ENCODE results near the gene FTL. TPM values are rescaled to one million over a fixed set of nuclear protein-coding genes. Genes with fewer than 3 reads are reported as not detected.

FTL gene
- total RNA-seq, 1 experiment from 2014 or later, result 5,979 TPM

Small RNA genes within 50 kb of the gene (small RNA-seq; reads per million reads assigned to genes)
- gene AC026803.1, result not detected
- gene MIR6798, result not detected

Other genes with a start within 250 kb of the FTL start
- gene MAMSTR, start 245.6 kb upstream of the FTL start, total RNA-seq (2014; rRNA removed; shearing (Covaris generic)), result 0.73 and 0.84 TPM in 2 replicates
- gene RASIP1, start 224.7 kb upstream of the FTL start, total RNA-seq (2014; rRNA removed; shearing (Covaris generic)), result 0.34 and 0.61 TPM in 2 replicates
- gene IZUMO1, start 218.4 kb upstream of the FTL start, total RNA-seq (2014; rRNA removed; shearing (Covaris generic)), result 0.05 and 0.58 TPM in 2 replicates
- gene FUT1, start 212.7 kb upstream of the FTL start, total RNA-seq (2014; rRNA removed; shearing (Covaris generic)), result 4.6 and 6.3 TPM in 2 replicates
- gene FGF21, start 209.8 kb upstream of the FTL start, total RNA-seq (2014; rRNA removed; shearing (Covaris generic)), result not detected in 2 replicates
- gene BCAT2, start 154.3 kb upstream of the FTL start, total RNA-seq (2014; rRNA removed; shearing (Covaris generic)), result 62.8 and 65.7 TPM in 2 replicates
- not detected in 2 replicates for gene HSD17B14, start 128.8 kb upstream of the FTL start, total RNA-seq (2014; rRNA removed; shearing (Covaris generic))
- 3.9 and 5.4 TPM in 2 replicates for gene PLEKHA4, start 96.7 kb upstream of the FTL start, total RNA-seq (2014; rRNA removed; shearing (Covaris generic))
- gene PPP1R15A, start 92.9 kb upstream of the FTL start, total RNA-seq (2014; rRNA removed; shearing (Covaris generic)), result 152 and 165 TPM in 2 replicates
- gene TULP2, start 66.6 kb upstream of the FTL start, total RNA-seq (2014; rRNA removed; shearing (Covaris generic)), result not detected in 2 replicates
- gene NUCB1, start 65.0 kb upstream of the FTL start, total RNA-seq (2014; rRNA removed; shearing (Covaris generic)), result 160 and 185 TPM in 2 replicates
- gene DHDH, start 31.6 kb upstream of the FTL start, total RNA-seq (2014; rRNA removed; shearing (Covaris generic)), result 0.10 and 0.42 TPM in 2 replicates
- gene BAX, start 10.4 kb upstream of the FTL start, total RNA-seq (2014; rRNA removed; shearing (Covaris generic)), result 185 and 213 TPM in 2 replicates
- gene GYS1, start 28.0 kb downstream of the FTL start, total RNA-seq (2014; rRNA removed; shearing (Covaris generic)), result 67.1 and 71.5 TPM in 2 replicates
- gene RUVBL2, start 28.6 kb downstream of the FTL start, total RNA-seq (2014; rRNA removed; shearing (Covaris generic)), result 562 and 566 TPM in 2 replicates
- gene LHB, start 51.8 kb downstream of the FTL start, total RNA-seq (2014; rRNA removed; shearing (Covaris generic)), result not detected in 2 replicates
- gene CGB3, start 59.0 kb downstream of the FTL start, total RNA-seq (2014; rRNA removed; shearing (Covaris generic)), result not detected in 2 replicates
- not detected in 2 replicates for gene CGB2, start 66.6 kb downstream of the FTL start, total RNA-seq (2014; rRNA removed; shearing (Covaris generic))
- gene CGB1, start 71.6 kb downstream of the FTL start, total RNA-seq (2014; rRNA removed; shearing (Covaris generic)), result 1.5 TPM in 1 of 2 replicates, not detected in the other
- gene CGB5, start 78.5 kb downstream of the FTL start, total RNA-seq (2014; rRNA removed; shearing (Covaris generic)), result not detected in 2 replicates
- gene CGB8, start 83.8 kb downstream of the FTL start, total RNA-seq (2014; rRNA removed; shearing (Covaris generic)), result not detected in 2 replicates
- not detected in 2 replicates for gene CGB7, start 92.4 kb downstream of the FTL start, total RNA-seq (2014; rRNA removed; shearing (Covaris generic))
- 0.29 TPM in 1 of 2 replicates, not detected in the other for gene NTF4, start 99.5 kb downstream of the FTL start, total RNA-seq (2014; rRNA removed; shearing (Covaris generic))
- gene KCNA7, start 107.4 kb downstream of the FTL start, total RNA-seq (2014; rRNA removed; shearing (Covaris generic)), result not detected in 2 replicates
- 994 and 1,107 TPM in 2 replicates for gene SNRNP70, start 120.1 kb downstream of the FTL start, total RNA-seq (2014; rRNA removed; shearing (Covaris generic))
- gene LIN7B, start 149.1 kb downstream of the FTL start, total RNA-seq (2014; rRNA removed; shearing (Covaris generic)), result 12.0 and 19.9 TPM in 2 replicates
- gene C19orf73, start 153.8 kb downstream of the FTL start, total RNA-seq (2014; rRNA removed; shearing (Covaris generic)), result 5.9 and 6.0 TPM in 2 replicates
- gene PPFIA3, start 154.2 kb downstream of the FTL start, total RNA-seq (2014; rRNA removed; shearing (Covaris generic)), result 22.9 and 30.1 TPM in 2 replicates
- 0.08 TPM in 1 of 2 replicates, not detected in the other for gene HRC, start 190.1 kb downstream of the FTL start, total RNA-seq (2014; rRNA removed; shearing (Covaris generic))
- gene TRPM4, start 192.5 kb downstream of the FTL start, total RNA-seq (2014; rRNA removed; shearing (Covaris generic)), result 28.7 and 33.7 TPM in 2 replicates

Data from HT-29 (cell line).